Activated CD4-positive, alpha-beta T cell treated with anti-CD3 and anti-CD28 coated beads for 24 hours (primary cell): ENCODE measurements around the gene CEP170B.

Source experiments
- DNase-seq, 2 donors: peaks; one replicate each; pipeline ENCODE4 v3.0.0-alpha.2; 2020; ENCODE audit warnings: low read depth in 2 of 2

The CEP170B gene

DNA sequence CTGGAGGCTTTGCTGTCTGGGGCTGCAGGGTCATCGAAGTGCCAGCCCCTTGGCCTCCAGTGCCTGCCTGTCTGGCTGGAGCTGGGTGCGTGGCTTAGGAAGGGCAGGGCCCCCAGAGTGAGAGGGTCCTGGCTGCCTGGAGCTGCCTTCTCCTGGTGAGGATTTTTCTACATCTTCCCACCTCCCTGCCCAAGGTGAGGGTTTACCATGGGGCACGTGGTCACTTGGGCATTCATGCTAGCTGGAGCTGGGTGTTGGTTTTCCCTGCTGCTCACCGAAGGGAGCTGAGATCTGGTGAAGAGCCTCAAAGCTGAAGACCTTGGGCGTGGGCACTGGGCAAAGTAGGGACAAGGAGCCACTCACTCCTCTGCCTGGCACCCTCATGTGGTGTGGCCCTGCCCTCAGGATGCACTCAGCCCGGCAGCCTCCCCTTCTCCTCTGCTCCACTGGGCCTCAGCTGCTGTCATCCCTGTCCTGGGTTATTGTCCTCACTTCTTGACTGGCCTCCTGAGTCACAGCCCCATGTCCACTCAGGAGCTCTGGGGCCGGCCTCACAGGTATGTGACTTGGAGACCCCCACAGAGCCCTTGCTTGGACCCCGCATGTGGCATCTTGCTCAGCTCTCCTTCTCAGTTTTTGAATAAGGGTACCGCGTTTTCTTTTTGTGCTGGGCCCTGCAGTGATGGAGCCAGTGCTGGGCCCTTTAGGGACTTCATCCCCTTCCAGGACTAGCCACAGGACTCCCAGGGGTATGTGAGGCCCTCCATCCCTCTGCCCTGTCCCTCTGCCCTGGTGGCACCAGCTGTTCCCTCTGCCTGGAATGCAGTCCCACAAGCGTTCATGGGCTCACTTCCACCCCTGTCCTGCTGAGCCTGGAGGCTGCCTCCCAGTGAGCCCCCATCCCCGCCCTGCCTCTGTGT lies 1.6 kb downstream of the CEP170B start:
- DNase-seq: no peak

GRCh38 chr14:104867371-104868059 lies 2.4 kb downstream of the CEP170B start:
- no peak for DNase-seq

- no peak for DNase-seq
Observed at GRCh38 chr14:104868060-104868740, 3.1 kb downstream of the CEP170B start.

- DNase-seq: no peak
Observed at GRCh38 chr14:104868811-104869572, 3.9 kb downstream of the CEP170B start.

GRCh38 chr14:104869669-104870367 lies 4.8 kb downstream of the CEP170B start:
- no peak for DNase-seq

GRCh38 chr14:104870368-104871144 lies 5.5 kb downstream of the CEP170B start:
- DNase-seq: peak; percentile 29 to 38

- no peak for DNase-seq
Observed at GRCh38 chr14:104871145-104871655, 6.1 kb downstream of the CEP170B start.

DNA sequence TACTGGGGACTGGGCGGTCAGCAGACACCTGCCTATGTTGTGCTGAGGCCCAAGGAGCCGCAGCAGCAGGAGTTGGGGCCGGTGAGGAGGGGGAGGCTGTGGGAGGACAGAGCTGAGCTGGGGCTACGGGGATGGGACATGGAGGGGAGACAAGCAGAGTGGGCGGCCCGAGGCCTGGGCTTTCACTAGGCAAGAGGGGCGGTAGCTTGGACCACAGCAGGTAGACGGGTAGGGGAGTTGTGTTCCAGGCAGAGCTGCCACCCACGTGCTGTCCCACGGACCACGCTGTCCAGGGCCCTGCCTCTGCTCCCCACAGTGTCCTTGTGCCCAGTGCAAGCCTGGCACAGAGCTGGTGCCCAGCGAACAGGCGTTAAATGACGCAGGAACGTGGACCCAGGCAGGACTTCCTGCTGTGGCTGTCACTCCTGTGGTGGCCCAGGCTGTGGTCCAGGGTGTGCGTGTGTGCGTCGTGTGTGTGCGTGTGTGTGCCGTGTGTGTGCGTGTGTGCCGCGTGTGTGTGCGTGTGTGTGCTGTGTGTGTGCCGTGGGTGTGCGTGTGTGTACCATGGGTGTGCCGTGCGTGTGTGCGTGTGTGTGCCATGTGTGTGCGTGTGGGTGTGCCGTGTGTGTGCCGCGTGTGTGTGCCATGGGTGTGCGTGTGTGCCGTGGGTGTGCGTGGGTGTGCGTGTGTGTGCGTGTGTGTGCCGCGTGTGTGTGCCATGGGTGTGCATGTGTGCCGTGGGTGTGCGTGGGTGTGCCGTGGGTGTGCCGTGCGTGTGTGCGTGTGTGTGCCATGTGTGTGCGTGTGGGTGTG lies 6.8 kb downstream of the CEP170B start:
- DNase-seq: no peak

GRCh38 chr14:104872469-104873341 lies 7.6 kb downstream of the CEP170B start:
- DNase-seq: no peak

DNA sequence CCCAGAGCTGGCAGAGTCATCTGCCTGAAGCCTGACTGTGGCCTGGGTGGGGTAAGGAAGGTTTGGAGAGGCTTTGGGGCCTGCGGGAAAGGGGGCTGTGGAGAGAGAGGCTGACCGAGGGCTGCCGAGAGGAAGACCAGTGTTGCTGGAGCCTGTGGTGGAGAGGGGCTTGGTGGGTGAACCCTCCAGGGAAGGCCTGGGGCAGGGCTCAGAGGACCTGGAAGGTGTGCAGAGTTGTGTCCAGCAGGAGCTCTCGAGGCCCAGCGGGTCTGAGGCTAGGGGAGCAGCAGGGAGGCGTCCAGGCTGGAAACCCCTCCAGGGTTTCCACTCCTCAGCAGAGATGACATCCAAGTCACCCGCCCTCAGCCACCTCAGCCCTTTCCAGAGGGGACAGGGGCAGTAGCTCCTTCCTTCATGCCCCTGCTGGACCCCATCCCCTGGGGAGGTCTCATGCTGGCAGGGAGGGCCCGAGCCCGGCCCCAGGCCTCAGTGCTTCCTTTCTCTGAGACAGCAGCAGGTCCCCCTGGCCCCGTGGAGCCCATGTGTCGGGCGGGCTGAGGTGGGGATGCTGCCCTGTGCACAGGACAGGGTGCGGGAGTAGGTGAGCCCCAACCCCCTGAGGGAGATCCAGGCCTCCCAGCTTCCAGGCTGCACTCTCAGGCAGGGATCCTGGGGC lies 8.4 kb downstream of the CEP170B start:
- no peak for DNase-seq

DNA sequence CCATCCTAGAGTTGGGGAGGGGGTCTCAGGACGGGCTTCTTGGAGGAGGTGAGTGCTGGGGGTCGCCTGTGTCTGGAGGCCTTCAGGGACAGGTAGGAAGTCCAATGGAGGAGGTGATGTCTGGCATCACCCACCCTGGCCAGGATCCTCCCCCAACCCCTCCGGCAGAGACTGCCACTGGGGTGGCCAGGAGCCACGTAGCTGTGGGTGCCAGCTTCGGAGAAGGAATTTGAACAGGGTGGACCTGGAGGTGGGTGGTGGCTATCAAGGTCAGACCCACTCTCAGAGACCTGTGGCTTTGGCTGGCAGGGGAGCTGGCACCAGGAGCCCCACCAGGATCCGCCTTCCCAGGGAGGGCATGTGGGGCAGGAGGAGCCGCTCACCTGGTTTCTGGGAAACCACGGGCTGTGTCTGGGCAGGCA lies 9.1 kb downstream of the CEP170B start:
- no peak for DNase-seq

DNA sequence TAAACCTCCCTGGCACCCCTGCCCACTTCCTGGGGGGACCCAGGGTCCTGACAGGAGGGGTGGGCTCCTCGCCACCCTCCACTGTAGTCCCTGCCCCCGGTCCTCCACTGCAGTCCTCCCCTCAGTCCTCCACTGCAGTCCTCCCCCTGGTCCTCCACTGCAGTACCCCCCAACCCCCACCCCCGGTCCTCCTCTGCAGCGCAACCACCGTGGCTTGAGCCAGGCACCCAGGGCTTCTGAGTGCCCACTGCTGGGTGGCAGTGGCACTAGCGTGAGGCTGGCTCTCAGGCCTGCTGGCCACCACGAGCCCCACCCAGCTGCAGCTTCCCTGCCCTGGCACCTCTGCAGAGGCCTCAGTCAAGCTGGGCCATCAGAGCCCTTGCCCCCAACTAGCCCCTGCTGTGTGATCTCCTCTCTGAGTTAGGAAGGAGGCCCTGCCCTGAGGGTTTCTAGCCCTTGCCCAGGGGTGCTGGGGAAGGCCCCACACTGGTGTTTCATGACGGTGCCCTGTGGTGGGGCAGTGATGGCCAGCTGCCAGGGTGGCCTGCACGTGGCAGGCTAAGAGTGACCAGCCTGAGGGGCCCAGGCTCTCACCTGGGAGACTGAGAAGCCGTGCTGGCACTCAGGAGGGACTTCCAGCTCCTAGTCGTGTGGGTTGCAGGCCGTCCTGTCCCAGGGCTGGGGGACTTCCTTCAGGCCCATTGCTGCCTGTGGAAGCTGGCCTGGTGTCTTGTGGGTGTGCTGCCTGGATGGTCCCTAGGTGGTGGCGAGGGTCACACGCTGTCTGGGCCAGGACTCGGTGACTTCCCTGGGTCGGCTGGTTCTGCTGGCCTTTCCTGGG lies 9.7 kb downstream of the CEP170B start:
- DNase-seq: no peak

DNA sequence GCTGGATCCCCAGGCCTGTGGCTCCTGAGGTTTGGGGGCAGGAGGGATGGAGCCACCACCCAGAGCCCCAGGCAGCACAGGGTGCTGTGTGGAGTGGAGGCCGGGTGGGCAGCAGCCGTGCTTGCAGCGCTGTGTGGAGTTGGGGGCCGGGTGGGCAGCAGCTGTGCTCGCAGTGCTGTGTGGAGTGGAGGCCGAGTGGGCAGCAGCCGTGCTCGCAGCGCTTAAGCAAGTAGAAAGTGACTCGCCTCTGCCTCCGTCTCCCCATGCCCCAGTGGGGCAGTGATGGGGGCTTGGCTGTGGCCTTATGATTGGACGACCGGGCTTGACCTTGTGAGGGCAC lies 10.3 kb downstream of the CEP170B start:
- DNase-seq: no peak

DNA sequence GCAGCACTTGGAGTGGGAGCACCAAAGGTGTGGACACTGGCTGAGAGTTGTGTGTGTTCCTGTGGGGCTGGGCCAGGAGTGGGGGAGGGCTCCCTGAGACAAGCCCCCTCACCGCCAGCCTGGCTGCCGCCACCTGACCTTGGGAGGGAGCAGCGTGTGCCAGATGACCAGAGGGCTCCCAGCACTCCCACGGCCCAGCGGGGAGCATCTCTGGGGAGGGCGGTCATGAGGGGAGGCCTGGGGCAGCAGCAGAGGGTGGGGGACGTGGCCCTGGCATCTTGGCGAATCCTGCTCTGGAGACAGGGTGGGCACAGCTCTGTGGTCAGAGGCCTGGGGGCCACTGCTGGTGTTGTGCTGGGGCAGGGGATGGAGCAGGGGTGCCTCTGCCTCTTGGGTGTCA lies 10.7 kb downstream of the CEP170B start:
- DNase-seq: no peak

DNA sequence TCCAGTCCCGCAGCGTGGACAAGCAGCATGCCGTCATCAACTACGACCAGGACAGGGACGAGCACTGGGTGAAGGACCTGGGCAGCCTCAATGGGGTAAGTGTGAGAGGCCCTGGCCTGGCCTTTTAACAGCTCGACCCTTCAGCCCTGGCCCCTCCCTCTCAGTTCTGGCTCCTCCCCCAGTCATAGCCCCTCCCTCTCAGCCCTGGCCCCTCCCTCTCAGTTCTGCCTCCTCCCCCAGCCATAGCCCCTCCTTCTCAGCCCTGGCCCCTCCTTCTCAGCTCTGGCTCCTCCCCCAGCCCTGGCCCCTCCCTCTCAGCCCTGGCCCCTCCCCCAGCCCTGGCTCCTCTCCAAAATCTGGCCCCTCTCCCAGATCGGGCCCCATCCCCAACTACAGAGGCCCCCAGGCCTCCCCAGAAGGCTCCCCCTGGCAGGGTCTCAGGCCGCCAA lies 11.2 kb downstream of the CEP170B start:
- DNase-seq: peak in 1 of 2 donors; percentile 22

DNA sequence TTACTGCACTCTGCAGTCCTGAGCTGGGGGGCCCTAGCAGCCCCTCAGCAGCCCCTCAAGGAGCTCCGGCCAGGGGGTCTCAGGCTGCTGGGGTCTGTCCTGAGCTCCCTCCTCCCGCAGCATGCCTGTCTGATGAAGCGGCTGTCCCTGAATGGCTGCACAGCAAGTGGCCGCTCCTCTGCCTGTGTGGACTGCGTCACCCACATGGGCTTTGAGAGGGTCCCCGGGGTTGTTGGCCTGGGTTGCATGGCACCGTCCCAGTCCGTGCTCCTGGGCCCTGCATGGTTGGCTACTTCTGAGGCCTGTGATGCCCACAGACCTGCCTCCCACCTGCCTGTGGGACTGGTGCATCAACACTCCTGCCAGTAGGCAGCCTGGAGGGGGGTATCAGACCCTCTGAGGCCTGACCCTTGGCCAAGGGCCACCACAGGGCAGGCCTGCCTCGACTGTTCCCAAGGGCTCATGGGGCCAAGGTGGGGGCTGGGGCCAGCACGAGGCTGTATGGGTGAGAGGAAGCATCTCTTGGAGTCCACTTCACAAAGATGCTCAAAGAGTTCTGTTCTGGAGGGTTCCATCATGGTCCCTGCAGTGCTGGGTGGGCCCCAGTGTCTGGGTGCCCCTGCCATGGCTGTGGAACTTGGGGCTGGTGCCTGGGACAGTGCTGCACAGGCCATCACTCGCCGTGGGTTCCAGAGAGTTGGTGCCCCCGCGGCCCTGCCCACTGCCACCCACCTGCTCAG lies 12.2 kb downstream of the CEP170B start:
- no peak for DNase-seq
